Bone marrow (tissue), 2 donors: ENCODE measurements around the gene HMCN1.

Source experiments
- DNase-seq, 2 donors: peaks; one replicate each; lab custom pipeline; 2025; lab: John Stamatoyannopoulos, UW

Gene HMCN1

GRCh38 chr1:186089940-186090339, 355.7 kb downstream of the HMCN1 start:
- no peak for DNase-seq

- DNase-seq, result no peak
These were observed 357.1 kb downstream of the HMCN1 start for GRCh38 chr1:186091222-186091720.

GRCh38 chr1:186093437-186093836, 359.2 kb downstream of the HMCN1 start:
- DNase-seq, result no peak

GRCh38 chr1:186094172-186094571, 360.0 kb downstream of the HMCN1 start:
- DNase-seq, result no peak

GRCh38 chr1:186099336-186100104, 365.3 kb downstream of the HMCN1 start:
- DNase-seq, result no peak

GRCh38 chr1:186102107-186102506, 367.9 kb downstream of the HMCN1 start:
- DNase-seq, result no peak

- DNase-seq, result no peak
These were observed 368.5 kb downstream of the HMCN1 start for GRCh38 chr1:186102547-186103148.

- no peak for DNase-seq
These were observed 370.3 kb downstream of the HMCN1 start for GRCh38 chr1:186104459-186104858.

GRCh38 chr1:186112280-186112679, 378.1 kb downstream of the HMCN1 start:
- DNase-seq, result no peak

- DNase-seq, result no peak
These were observed 379.3 kb downstream of the HMCN1 start for GRCh38 chr1:186113461-186113860.

- no peak for DNase-seq
These were observed 384.5 kb downstream of the HMCN1 start for GRCh38 chr1:186118724-186119123.

- DNase-seq, result no peak
These were observed 388.6 kb downstream of the HMCN1 start for GRCh38 chr1:186122837-186123236.

- DNase-seq, result no peak
These were observed 390.8 kb downstream of the HMCN1 start for GRCh38 chr1:186125035-186125434.

GRCh38 chr1:186125511-186125910, 391.3 kb downstream of the HMCN1 start:
- no peak for DNase-seq

- DNase-seq, result no peak
These were observed 395.6 kb downstream of the HMCN1 start for GRCh38 chr1:186129758-186130157.

- DNase-seq, result no peak
These were observed 404.9 kb downstream of the HMCN1 start for GRCh38 chr1:186139115-186139514.

- DNase-seq, result no peak
These were observed 405.5 kb downstream of the HMCN1 start for GRCh38 chr1:186139701-186140100.

- no peak for DNase-seq
These were observed 408.0 kb downstream of the HMCN1 start for GRCh38 chr1:186142159-186142558.

- DNase-seq, result no peak
These were observed 408.7 kb downstream of the HMCN1 start for GRCh38 chr1:186142916-186143315.

- no peak for DNase-seq
These were observed 409.3 kb downstream of the HMCN1 start for GRCh38 chr1:186143481-186143880.

GRCh38 chr1:186144505-186144904, 410.3 kb downstream of the HMCN1 start:
- DNase-seq, result no peak

- no peak for DNase-seq
These were observed 412.8 kb downstream of the HMCN1 start for GRCh38 chr1:186146974-186147373.

GRCh38 chr1:186149591-186149990, 415.4 kb downstream of the HMCN1 start:
- DNase-seq, result no peak

GRCh38 chr1:186152227-186152619, 418.0 kb downstream of the HMCN1 start:
- DNase-seq, result no peak
